GM12892 (cell line): ENCODE measurements around the gene RTKN2.

ENCODE experiments used
- POLR2A ChIP-seq: IDR thresholded peaks from 2 replicates; pipeline ENCODE4 v1.6.1; 2011; ENCODE audit warnings: low read depth, low read length, control low read depth
- POLR2AphosphoS5 ChIP-seq: IDR thresholded peaks from 2 replicates; pipeline ENCODE4 v1.6.1; 2011; ENCODE audit warnings: low read depth, low read length, control low read depth

DNA sequence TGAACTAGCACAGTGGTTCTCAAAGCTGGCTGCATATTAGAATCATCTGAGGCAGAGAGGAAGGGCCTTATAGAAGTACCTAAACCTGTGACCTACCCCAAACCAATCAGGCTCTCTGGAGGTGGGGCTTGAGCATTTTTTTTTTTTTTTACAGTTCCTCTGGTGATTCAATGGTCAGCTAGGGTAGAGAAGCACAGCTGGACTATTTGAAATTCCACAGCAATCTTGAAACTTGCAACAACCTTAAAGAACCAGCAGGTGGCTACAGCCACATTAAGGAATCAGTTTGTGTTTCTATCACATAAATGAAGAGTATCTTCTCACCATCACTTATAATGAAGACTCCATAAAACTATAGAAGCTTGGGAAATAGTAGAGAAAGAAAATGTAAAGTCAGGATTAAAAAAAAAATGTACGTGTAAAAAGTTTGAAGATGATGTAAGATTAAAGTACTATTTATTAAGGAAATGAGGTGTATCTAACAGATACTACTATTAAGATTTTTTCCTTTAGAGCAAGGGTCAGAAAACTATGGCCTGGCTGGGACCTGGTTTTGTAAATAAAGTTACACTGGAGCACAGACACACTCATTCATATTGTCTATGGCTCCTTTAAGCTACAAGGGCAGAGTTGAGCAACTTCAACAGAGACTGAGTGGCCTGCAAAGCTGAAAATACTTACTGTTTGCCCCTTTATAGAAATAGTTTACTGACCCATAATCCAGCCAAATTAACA, 3.8 kb downstream of the RTKN2 start:
- TF ChIP-seq POLR2A (no peak), POLR2AphosphoS5 (no peak)
